Measurements from ENCODE around the gene COL6A3. TPM values are rescaled to one million over a fixed set of nuclear protein-coding genes. Genes with fewer than 3 reads are reported as not detected.
A peak's percentile ranks its signal among the peaks of the same experiment; 100 is the strongest.

Gene COL6A3
- total RNA-seq, 1 experiment from 2014 or later = 251 TPM

- DNase-seq (ENCODE audit: low read depth) = no peak
Observed at GRCh38 chr2:237350597-237350996, 63.4 kb downstream of the COL6A3 start.

DNA sequence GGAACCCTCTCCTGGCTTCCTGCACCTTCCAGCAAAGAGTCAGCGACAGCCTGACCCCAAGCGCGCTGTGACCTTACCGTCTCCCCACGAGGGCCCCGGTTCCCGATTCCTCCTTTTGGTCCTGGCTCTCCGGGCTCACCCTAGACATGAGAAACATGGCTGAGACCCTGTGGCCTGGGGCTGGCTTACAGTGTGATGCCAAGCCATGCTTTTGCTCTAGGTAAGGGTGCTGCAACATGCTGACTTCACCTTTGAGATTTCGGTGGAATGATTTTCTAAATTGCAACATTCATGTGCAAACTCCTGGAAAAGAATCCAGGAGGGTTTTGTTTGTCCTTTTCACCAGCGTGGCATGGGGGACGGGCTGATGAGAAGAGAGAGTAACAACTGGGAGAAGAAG lies 63.9 kb downstream of the COL6A3 start:
- no peak for DNase-seq (ENCODE audit: low read depth)

DNA sequence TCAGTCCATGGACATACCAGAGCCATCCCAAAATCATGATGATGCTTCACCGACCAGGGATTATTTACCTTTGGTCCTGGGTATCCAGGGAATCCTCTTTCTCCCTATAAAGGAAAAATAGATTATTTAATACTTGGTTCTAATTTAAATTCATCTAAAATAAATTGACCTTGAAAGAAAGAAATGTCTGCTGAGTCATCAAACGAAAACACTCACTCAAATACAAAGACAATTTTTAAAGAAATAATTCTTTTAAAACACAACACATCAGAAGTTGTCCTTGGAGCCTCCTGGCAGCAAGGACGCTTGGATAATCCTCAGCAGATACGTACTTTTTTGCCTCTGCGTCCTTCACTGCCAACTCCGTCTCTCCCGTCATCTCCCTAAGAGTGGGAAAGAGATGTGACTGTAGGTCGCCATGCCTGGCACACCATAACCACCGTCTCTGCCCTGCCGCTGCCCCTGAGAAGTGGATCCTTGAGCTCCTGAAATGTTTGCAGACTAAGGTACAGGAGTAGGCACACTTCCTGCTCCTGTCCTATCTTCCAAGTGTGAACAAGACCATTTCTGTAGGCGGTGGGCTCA lies 65.6 kb downstream of the COL6A3 start:
- DNase-seq (ENCODE audit: low read depth) = no peak

GRCh38 chr2:237345891-237346640 lies 67.9 kb downstream of the COL6A3 start:
- DNase-seq (ENCODE audit: low read depth) = peak; percentile 54

- no peak for DNase-seq (ENCODE audit: low read depth)
Observed at GRCh38 chr2:237345411-237345810, 68.6 kb downstream of the COL6A3 start.

DNA sequence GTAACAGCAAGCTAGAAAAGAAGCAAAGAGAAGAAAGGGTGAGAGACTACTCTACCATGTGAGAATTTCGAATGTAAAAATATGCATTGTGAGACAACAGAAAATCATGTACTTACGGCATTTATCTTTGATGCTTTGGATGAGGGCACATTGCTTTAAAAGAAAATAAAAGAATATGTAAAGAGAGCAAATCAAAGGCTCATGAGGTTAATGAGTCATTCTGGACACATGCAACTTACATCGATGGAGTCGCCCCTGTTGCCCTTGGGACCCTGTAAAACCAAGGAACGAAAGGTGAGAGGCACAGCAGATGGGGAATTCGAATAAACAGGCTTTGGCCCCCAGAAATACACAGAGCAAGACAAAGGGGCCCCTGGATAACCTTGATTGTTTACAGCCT lies 69.0 kb downstream of the COL6A3 start:
- DNase-seq (ENCODE audit: low read depth) = no peak

DNA sequence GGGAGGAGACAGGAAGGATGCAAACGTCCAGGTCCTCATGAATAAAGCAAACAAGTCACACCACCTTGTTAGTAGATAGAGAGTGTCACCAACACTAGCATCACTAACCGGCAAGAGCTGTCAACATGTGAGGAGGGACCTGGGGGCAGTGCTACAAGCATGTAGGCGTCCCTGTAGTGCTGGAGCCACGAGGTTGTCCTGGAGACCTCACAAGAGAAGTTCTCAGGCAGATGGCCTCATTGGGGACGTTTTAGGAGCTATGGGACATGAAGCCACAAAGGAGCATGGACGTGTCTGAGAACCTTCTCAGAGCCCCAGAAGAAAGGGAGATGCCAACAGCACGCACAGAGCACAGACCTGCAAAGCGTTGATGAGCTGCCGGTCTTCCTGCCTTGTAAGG lies 70.0 kb downstream of the COL6A3 start:
- DNase-seq (ENCODE audit: low read depth) = no peak

DNA sequence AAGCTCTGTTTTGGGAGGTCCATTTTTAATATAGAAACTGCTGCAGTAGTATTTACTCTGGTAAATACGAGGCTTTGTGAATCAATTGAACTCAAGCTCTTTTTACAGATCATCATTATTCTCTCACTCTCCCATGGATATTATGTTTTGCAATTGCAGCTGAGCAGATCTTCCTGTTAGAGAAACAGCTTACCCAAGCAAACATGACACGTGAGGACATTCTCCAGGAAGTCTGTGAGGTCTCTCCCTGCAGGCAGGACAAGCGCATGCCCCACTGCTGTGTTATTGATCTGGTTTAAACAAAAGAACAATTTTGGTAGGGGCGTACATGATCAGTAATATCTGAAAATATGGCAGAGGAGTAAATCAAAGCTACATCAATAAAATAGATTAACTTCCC lies 72.1 kb downstream of the COL6A3 start:
- DNase-seq (ENCODE audit: low read depth) = no peak

GRCh38 chr2:237337586-237337985 lies 76.4 kb downstream of the COL6A3 start:
- DNase-seq (ENCODE audit: low read depth) = no peak

DNA sequence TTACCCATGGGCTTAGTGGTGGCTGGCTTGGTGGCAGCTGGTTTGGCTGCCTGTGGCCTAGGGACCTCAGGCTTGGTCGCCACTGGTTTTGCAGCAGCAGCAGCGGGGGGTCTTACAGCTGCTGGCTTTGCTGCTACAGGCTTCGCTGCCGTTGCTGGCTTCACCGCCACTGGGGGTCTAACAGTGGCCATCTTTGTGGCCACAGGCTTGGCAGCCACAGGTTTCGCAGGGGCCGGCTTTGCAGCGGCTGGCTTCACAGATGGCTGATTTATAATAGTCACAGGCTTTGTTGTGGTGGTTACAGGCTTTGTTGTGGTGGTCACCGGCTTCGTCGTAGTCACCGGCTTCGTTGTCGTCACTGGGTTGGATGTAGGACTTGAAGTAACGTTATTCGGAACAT lies 77.8 kb downstream of the COL6A3 start:
- no peak for DNase-seq (ENCODE audit: low read depth)

- DNase-seq (ENCODE audit: low read depth) = no peak
Observed at GRCh38 chr2:237333748-237334147, 80.2 kb downstream of the COL6A3 start.

- DNase-seq (ENCODE audit: low read depth) = no peak
Observed at GRCh38 chr2:237330541-237330940, 83.4 kb downstream of the COL6A3 start.

DNA sequence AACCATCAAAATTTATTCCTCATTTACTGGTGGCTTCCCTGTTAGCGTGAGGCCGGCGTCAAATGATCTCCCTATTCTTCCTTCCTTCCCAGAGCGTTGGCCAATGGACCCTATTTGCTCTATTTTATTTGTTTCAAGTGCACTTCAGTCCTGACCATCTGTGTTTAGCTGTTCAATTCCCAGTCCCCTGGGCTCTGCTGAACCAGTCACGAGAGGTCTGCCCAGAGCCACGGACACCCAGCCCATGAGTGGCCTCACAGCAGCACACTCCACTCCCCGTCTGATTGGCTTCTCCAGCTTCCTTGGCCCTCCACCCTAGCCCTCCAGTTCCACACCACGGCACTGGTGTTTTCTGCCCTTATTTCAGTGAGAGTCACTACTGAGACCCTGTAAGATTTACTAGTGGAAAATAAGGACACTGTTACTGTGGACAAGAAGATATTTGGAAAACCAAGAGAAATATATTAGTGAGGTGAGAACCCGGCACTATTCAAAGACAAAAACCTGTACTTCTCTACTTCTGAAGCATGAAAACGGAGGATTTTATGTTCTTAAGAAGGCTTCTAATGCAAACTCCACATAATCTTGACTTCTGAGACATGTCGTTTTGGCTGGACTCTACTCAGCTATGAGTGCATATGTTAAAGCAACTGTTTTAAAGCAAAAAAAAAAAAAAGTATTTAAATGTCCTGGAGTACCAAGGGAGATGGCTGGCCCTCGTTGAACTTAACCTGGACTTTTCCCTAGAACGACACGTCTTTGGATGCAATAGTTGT lies 86.6 kb downstream of the COL6A3 start:
- no peak for DNase-seq (ENCODE audit: low read depth)

DNA sequence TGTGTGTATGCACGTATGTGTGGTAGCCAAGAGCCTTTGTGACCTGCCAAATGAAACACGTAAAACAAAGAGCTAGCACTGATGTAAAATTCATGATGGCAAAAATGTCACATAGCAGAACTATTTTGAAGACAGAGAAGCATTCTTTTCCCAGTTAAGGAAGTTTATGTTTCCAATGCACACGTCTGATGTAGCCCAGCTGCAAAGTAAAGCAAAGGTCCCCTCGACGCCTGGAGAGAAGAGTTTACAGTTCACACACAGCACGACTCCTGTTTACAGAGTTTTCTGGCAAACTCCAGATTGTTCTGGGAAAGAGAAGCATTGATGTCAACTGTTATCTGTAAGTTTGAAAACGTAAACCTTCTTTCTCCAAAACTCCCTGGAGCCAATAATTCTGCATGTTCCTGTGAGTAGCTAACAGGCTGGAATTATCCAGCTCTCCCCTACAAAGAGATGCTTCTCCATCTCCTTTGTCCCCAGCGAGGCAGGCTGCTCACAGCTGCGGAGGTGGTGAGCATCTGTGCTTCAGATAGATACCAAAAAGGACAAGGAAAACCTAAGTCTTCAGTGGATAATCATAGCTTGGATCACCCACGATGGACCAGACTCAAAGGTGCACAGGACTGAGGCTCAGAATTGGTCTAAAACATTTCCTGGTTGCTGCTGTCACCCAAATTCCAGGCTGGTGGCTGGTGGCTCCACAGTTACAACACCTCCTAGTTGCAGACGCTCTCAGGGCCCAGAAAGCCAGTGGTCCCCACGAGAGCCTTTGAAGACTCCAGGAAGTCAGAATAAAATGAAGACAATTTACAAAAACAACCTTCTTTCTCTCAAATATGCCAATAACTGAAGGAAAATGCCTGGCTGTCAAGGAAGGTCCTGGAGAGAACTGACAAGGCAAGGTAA lies 87.4 kb downstream of the COL6A3 start:
- no peak for DNase-seq (ENCODE audit: low read depth)

DNA sequence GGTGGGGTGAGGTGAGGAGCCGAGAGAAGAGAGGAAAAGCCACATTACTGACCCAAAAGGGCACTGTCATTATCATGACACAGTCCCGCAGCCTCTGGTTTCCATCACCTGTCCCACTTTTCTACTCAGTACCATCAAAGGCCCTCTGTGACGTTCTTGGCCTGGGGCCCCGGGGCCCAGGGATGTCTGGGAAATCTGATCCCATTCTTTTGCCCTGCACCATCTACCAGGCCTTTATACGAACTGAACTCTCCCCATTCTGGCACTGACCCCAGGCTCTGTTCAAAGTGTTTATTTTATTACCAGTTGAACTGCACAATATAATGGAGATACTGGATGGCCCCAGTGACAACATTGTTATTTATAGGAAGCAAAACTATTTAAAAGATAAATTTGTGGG lies 89.1 kb downstream of the COL6A3 start:
- DNase-seq (ENCODE audit: low read depth) = no peak

- no peak for DNase-seq (ENCODE audit: low read depth)
Observed at GRCh38 chr2:237324405-237324831, 89.5 kb downstream of the COL6A3 start.

DNA sequence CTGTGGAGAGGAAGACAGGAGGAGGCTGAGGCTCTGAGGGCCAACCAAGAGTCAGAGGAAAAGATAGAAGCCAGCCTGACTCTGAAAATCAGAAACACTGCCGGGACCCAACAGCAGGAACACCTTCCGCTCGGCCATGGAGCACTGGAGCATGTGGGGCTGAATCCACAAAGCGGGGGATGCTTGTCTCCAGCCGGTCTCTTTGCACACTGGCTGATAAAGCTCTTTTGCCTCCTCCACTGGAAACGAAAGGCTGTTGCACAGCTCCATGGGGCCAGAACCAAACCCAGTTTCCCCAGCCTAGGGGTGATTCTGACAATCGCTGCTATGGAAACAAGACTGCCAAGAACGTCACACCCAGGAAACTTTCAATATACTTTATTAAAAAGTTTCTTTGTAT lies 90.3 kb downstream of the COL6A3 start:
- DNase-seq (ENCODE audit: low read depth) = no peak

DNA sequence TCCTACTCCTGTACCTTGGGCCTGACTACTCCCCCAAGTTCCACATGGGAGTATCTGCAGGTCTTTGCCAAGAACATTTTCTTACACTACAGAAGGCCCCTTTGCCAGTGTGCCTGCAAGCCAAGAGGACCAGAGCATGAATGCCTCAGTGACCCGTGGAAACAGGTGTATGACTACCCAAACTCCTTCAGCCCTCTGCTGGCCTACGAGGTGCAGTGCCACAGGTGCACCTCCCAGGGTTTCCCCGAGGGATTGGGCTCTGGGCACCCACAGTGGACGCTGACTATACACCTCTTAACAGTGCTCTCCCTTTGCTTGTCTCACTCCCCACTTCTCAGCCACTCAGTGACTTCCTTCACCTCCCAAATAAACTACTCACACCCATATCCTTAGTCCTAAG lies 91.4 kb downstream of the COL6A3 start:
- DNase-seq (ENCODE audit: low read depth) = no peak

- DNase-seq (ENCODE audit: low read depth) = no peak
Observed at GRCh38 chr2:237321746-237322145, 92.2 kb downstream of the COL6A3 start.

GRCh38 chr2:237320801-237321560 lies 93.0 kb downstream of the COL6A3 start:
- DNase-seq (ENCODE audit: low read depth) = no peak

- DNase-seq (ENCODE audit: low read depth) = no peak
Observed at GRCh38 chr2:237319887-237320286, 94.1 kb downstream of the COL6A3 start.

All from HT1080 (cell line).